ENCODE results near the gene HSPA1A. TPM values are rescaled to one million over a fixed set of nuclear protein-coding genes. Genes with fewer than 3 reads are reported as not detected.
"Not testable (repeated sequence)": the region's sequence is repeated elsewhere in the genome, so short reads cannot be mapped to it uniquely, and the experiment has no call there.

HSPA1A gene
- total RNA-seq, 1 donor from 2014 or later = 28.1 TPM

DNA sequence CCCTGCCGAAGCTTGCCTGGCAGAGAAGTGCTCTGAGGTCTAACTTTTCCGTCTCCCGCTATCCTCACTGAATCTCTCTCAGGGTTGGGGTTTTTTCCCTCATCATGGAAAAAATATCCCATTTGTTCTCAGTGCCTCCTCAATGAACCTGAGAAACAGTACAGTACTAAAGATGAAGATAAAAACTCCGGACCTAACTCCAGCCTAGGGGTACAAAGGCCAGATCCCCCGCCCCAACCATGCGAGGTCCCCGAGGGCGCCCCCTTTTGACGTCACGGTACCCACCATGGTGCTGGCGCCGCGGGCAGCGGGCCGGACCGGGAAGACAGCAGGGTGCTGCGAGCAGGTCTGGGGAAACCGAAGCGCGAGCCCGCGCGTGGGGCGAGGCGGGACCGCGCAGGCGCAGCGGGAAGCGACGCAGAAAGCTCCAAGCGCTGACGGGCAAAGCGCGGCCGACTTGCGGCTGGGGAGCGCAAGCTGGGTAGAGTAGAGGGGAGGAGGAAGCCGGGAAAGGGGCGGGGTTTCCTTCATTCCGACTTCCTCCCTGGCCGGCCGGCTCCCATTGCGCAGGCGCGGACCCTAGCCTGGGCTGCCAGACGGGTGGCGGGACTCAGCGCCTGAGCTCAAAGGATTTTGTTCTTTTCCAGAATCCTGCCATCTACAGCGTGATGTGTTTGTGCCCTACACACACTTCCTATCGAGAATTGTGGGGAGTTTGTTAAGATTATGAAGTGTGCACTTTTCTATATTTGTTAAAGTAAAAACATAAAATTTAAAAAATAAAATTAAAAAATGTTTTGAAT lies 8.7 kb upstream of the HSPA1A start, which contains the start of gene LSM2:
Gene LSM2 (minus strand): TSS at position 497 of the 803 bp plus-strand sequence. CDS start 209 bp downstream, at position 288.
- TF ChIP-seq, protein P1, sequence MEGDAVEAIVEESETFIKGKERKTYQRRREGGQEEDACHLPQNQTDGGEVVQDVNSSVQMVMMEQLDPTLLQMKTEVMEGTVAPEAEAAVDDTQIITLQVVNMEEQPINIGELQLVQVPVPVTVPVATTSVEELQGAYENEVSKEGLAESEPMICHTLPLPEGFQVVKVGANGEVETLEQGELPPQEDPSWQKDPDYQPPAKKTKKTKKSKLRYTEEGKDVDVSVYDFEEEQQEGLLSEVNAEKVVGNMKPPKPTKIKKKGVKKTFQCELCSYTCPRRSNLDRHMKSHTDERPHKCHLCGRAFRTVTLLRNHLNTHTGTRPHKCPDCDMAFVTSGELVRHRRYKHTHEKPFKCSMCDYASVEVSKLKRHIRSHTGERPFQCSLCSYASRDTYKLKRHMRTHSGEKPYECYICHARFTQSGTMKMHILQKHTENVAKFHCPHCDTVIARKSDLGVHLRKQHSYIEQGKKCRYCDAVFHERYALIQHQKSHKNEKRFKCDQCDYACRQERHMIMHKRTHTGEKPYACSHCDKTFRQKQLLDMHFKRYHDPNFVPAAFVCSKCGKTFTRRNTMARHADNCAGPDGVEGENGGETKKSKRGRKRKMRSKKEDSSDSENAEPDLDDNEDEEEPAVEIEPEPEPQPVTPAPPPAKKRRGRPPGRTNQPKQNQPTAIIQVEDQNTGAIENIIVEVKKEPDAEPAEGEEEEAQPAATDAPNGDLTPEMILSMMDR (IDR thresholded peaks at IDR 0.05) = no peak
- H3K27ac Mint-ChIP-seq = peak within 1 kb of the TSS; percentile 89
- no peaks in the 10 kb centered on the region for H3K9me3 Mint-ChIP-seq
- peak within 1 kb of the TSS; percentile 94 for H3K4me3 Mint-ChIP-seq
- H3K27me3 Mint-ChIP-seq = no peaks in the 10 kb centered on the region
- ATAC-seq (ENCODE audit: low read depth) (peak; percentile 98), DNase-seq (peak; percentile 89)
- intact Hi-C loops (cut with micrococcal nuclease) = loop anchor here (1.0 kb wide), 4 partner anchors 11 to 154 kb away; partner anchors contain the start of genes BAG6 and VARS1
- H3K36me3 Mint-ChIP-seq (ENCODE audit: low read depth) = peaks cover 22% of the 10 kb centered on the region
- ChIA-PET POLR2A (interaction anchor here (0.6 to 3.1 kb wide), 33 partner anchors 8 to 1434 kb away, joined by 3 to 62 read pairs (median 6); partner anchors contain the start of genes ABHD16A, BAG6, C6orf47 and CLIC1), CTCF (interaction anchor here (0.7 to 2.3 kb wide), 8 partner anchors 9 to 128 kb away, joined by 3 to 20 read pairs (median 4); partner anchors contain the start of genes HSPA1A, HSPA1L, MSH5 and VARS1)
- peaks cover 16% of the 10 kb centered on the region for H3K4me1 Mint-ChIP-seq

DNA sequence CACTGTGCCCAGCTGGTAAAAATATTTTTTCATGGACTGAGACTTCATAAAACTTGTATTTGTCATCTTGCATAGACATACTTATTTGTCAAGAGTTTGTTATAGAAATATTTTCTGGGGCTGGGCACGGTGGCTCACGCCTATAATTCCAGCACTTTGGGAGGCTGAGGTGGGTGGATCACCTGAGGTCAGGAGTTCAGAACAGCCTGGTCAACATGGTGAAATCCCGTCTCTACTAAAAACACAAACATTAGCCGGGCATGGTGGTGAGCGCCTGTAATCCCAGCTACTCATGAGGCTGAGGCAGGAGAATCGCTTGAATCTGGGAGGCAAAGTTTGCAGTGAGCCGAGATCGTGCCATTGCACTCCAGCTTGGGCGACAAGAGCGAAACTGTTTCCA lies 6.7 kb upstream of the HSPA1A start:
- DNase-seq; CTCF ChIA-PET; H3K27me3 Mint-ChIP-seq; H3K27ac Mint-ChIP-seq; H3K36me3 Mint-ChIP-seq (ENCODE audit: low read depth); H3K4me3 Mint-ChIP-seq; intact Hi-C loops (cut with micrococcal nuclease); ATAC-seq (ENCODE audit: low read depth); H3K9me3 Mint-ChIP-seq: not testable (repeated sequence)
- peaks cover 22% of the 10 kb centered on the region for H3K4me1 Mint-ChIP-seq
- POLR2A ChIA-PET = interaction anchor here (0.6 to 2.6 kb wide), 3 partner anchors 31 to 154 kb away, joined by 3 to 8 read pairs (median 3); partner anchors contain the start of gene VWA7

DNA sequence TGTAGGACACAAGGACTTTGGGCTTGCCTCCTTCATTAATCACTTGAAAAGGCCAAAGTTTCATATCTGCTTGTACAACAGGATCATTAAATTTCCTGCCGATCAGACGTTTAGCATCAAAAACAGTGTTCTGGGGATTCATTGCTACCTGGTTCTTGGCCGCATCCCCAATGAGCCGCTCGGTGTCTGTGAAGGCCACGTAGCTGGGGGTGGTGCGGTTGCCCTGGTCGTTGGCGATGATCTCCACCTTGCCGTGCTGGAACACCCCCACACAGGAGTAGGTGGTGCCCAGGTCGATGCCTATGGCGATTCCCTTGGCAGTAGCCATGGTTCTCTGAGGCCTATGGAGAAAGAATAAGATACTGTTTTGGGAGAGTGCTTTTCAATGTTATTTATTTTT lies 3.7 kb upstream of the HSPA1A start:
- no peak overlapping the region for H3K4me3 Mint-ChIP-seq

DNA sequence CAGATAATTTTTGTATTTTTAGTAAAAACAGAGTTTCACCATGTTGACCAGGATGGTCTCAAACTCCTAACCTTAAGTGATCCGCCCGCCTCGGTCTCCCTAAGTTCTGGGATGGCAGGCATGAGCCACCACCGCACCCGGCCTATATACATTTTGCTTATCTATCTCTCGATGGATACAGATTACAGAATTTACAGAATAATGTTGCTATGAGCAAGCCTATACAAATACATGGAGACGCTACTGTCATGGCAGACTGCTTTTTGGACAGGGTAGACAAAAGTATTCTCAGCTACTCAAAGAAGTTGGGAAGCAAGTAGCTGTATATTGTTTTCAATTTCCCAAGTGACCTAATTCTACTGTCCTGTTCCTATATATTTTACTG lies 1.9 kb upstream of the HSPA1A start:
- ATAC-seq (ENCODE audit: low read depth) (no peak), DNase-seq (no peak)
- TF ChIP-seq, protein P1 (IDR thresholded peaks at IDR 0.05) = no peak
- Mint-ChIP-seq H3K36me3 (ENCODE audit: low read depth) (peaks cover 8% of the 10 kb centered on the region), H3K27me3 (no peaks in the 10 kb centered on the region), H3K9me3 (no peaks in the 10 kb centered on the region), H3K4me3 (peak overlapping the region; percentile 91), H3K4me1 (peaks cover 30% of the 10 kb centered on the region), H3K27ac (peak overlapping the region; percentile 72)
- ChIA-PET CTCF (interaction anchor here (0.6 to 2.0 kb wide), 7 partner anchors 16 to 140 kb away, joined by 3 to 9 read pairs (median 4); partner anchors contain the start of gene VARS1), POLR2A (interaction anchor here (1.4 to 3.3 kb wide), 8 partner anchors 8 to 161 kb away, joined by 8 to 42 read pairs (median 23); partner anchors contain the start of genes ABHD16A, BAG6, DDAH2 and HSPA1B)
- intact Hi-C loops (cut with micrococcal nuclease) = no loop called here

More for the DNA sequence above, 3.7 kb upstream of the HSPA1A start:
- POLR2A ChIA-PET = interaction anchor here (0.7 kb wide), 1 partner anchor 230 kb away, joined by 6 read pairs; the partner anchor contains the start of gene LTB
- H3K36me3 Mint-ChIP-seq (ENCODE audit: low read depth) = peaks cover 8% of the 10 kb centered on the region
- no peaks in the 10 kb centered on the region for H3K27me3 Mint-ChIP-seq
- H3K4me1 Mint-ChIP-seq = peaks cover 24% of the 10 kb centered on the region
- DNase-seq (no peak), ATAC-seq (ENCODE audit: low read depth) (no peak)
- no peaks in the 10 kb centered on the region for H3K9me3 Mint-ChIP-seq
- CTCF ChIA-PET = no interaction called here
- TF ChIP-seq, protein P1 (IDR thresholded peaks at IDR 0.05) = no peak
- no peak overlapping the region for H3K27ac Mint-ChIP-seq
- intact Hi-C loops (cut with micrococcal nuclease) = no loop called here

DNA sequence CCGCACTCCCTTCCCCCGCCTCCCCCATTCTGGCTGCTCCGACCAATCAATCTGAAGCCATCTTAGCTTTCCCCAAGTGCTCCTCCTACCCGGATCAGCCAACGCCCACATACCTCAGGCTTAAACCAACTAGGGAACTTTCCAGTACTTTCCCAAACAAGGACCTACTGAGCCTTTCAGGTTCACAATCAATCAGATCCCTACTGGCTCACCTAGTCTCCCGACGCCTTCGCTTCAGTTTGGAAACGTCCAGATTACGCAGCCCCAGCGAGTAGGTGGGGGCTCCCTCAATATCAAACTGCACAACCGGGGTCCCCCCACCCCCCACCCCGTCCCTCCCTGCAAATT lies 692 bp upstream of the HSPA1A start:
- no peaks in the 10 kb centered on the region for H3K9me3 Mint-ChIP-seq
- H3K36me3 Mint-ChIP-seq (ENCODE audit: low read depth) = peaks cover 8% of the 10 kb centered on the region
- no peaks in the 10 kb centered on the region for H3K27me3 Mint-ChIP-seq
- peak; percentile 76 for ATAC-seq (ENCODE audit: low read depth)
- DNase-seq = no peak
- H3K4me1 Mint-ChIP-seq = peaks cover 30% of the 10 kb centered on the region
- intact Hi-C loops (cut with micrococcal nuclease) = loop anchor here (2.0 kb wide), 3 partner anchors 16 to 86 kb away; partner anchors contain the start of gene DDAH2
- ChIA-PET POLR2A (interaction anchor here (0.6 to 3.3 kb wide), 33 partner anchors 9 to 273 kb away, joined by 3 to 42 read pairs (median 7); partner anchors contain the start of genes ABHD16A, BAG6, CLIC1 and DDAH2), CTCF (interaction anchor here (0.6 to 2.0 kb wide), 9 partner anchors 8 to 204 kb away, joined by 3 to 10 read pairs (median 5); partner anchors contain the start of genes LSM2 and VARS1)
- TF ChIP-seq, protein P1 (IDR thresholded peaks at IDR 0.05) = no peak
- H3K4me3 Mint-ChIP-seq = peak overlapping the region; percentile 91
- H3K27ac Mint-ChIP-seq = peak overlapping the region; percentile 90

DNA sequence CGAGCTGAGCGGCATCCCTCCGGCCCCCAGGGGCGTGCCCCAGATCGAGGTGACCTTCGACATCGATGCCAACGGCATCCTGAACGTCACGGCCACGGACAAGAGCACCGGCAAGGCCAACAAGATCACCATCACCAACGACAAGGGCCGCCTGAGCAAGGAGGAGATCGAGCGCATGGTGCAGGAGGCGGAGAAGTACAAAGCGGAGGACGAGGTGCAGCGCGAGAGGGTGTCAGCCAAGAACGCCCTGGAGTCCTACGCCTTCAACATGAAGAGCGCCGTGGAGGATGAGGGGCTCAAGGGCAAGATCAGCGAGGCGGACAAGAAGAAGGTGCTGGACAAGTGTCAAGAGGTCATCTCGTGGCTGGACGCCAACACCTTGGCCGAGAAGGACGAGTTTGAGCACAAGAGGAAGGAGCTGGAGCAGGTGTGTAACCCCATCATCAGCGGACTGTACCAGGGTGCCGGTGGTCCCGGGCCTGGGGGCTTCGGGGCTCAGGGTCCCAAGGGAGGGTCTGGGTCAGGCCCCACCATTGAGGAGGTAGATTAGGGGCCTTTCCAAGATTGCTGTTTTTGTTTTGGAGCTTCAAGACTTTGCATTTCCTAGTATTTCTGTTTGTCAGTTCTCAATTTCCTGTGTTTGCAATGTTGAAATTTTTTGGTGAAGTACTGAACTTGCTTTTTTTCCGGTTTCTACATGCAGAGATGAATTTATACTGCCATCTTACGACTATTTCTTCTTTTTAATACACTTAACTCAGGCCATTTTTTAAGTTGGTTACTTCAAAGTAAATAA lies 2.0 kb downstream of the HSPA1A start:
- H3K36me3 Mint-ChIP-seq (ENCODE audit: low read depth) = not testable (repeated sequence)
- H3K4me3 Mint-ChIP-seq = peak overlapping the region; percentile 52

DNA sequence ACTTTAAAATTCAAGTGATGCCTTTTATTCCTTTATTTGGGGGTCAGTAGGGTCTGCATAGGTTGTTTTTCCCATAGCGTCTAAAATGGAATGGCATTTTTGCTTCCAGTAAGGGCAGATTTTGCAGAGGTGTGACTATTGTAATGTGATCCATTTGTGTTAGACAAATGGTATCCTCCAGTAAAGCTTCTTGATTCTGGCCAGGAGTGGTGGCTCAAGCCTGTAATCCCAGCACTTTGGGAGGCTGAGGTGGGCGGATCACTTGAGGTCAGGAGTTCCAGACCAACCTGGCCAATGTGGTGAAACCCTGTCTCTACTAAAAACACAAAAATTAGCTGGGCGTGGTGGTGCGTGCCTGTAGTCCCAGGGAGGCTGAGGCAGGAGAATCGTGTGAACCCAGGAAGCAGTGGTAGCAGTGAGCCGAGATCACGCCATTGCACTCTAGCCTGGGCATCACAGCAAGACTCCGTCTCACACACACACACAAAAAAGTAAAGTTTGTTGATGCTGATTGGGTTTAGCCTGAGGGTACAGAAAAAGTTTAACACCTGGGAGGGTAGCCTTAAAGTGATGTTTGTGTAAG lies 2.7 kb downstream of the HSPA1A start:
- DNase-seq; CTCF ChIA-PET; ATAC-seq (ENCODE audit: low read depth); H3K36me3 Mint-ChIP-seq (ENCODE audit: low read depth); H3K27me3 Mint-ChIP-seq; intact Hi-C loops (cut with micrococcal nuclease); H3K9me3 Mint-ChIP-seq: not testable (repeated sequence)
- Mint-ChIP-seq H3K4me3 (peak overlapping the region; percentile 52), H3K4me1 (peaks cover 41% of the 10 kb centered on the region), H3K27ac (peak overlapping the region; percentile 46)
- POLR2A ChIA-PET = interaction anchor here (1.0 to 1.5 kb wide), 6 partner anchors 9 to 115 kb away, joined by 3 to 7 read pairs (median 4); partner anchors contain the start of genes ABHD16A, DDAH2, HSPA1B and LSM2

More for the DNA sequence above, 2.0 kb downstream of the HSPA1A start:
- intact Hi-C loops (cut with micrococcal nuclease); DNase-seq; H3K9me3 Mint-ChIP-seq; CTCF ChIA-PET; H3K27me3 Mint-ChIP-seq; ATAC-seq (ENCODE audit: low read depth): not testable (repeated sequence)
- Mint-ChIP-seq H3K27ac (peak overlapping the region; percentile 46), H3K4me1 (peaks cover 40% of the 10 kb centered on the region)
- POLR2A ChIA-PET = interaction anchor here (1.0 to 1.5 kb wide), 6 partner anchors 10 to 114 kb away, joined by 3 to 7 read pairs (median 4); partner anchors contain the start of genes ABHD16A, DDAH2, HSPA1B and LSM2

Data from activated B cell treated with CpG ODN at 0.5 μM for 24 hours (primary cell).